SU-DHL-6 (cell line): Measurements from ENCODE around the gene NFRKB.

Source experiments
- CTCF ChIP-seq: fragments of 200-600 bp; sonication (generic); IDR thresholded peaks from one replicate; pipeline ENCODE4 v1.5.1; 2017; ENCODE audit warnings: antibody characterized with exemption, mild to moderate bottlenecking, low read length, moderate library complexity; ENCODE audit not compliant: insufficient read depth, poor library complexity, severe bottlenecking
- EZH2phosphoT487 ChIP-seq: fragments of 200-600 bp; sonication (generic), shearing (Covaris generic); conservative IDR thresholded peaks from 2 replicates; pipeline ENCODE4 v1.6.1; 2018; ENCODE audit warnings: mild to moderate bottlenecking, antibody characterized with exemption, low read length, moderate library complexity, mixed read lengths

GRCh38 chr11:129930743-129931142, 35.4 kb upstream of the NFRKB start:
- TF ChIP-seq CTCF, result no peak
- TF ChIP-seq EZH2phosphoT487, result no peak
